NCI-H345 treated with DMSO at 0.1 percent for 48 hours (cell line): ENCODE data around the gene ACSS1.

Experiments
- DNase-seq: peaks from one replicate; lab custom pipeline; 2025; ENCODE audit not compliant: unreplicated experiment; lab: John Stamatoyannopoulos, UW

The ACSS1 gene

DNA sequence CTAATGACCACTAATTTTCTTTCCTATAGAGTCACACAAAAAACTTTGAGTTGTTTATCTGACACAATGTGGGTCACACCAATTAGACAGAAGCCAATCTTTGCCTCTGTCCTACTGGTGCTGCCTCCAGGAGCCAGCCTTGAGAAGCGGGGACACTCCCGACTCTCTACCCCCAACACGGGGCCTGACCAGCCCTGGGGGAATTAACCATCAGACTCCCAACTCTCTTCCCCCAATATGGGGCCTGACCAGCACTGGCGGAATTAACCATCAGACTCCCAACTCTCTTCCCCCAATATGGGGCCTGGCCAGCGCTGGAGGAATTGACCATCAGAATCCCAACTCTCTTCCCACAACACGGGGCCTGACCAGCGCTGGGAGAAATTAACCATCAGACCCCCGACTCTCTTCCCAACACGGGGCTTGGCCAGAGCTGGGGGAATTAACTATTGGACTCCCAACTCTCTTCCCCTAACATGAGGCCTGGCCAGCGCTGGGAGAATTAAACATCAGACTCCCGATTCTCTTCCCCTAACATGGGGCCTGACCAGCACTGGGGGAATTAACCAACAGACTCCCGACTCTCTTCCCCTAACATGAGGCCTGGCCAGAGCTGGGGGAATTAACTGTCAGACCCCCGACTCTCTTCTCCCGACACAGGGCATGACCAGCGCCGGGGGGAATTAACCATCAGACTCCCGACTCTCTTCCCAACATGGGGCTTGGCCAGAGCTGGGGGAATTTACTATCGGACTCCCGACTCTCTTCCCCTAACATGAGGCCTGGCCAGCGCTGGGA lies 96.4 kb downstream of the ACSS1 start:
- no peak for DNase-seq

DNA sequence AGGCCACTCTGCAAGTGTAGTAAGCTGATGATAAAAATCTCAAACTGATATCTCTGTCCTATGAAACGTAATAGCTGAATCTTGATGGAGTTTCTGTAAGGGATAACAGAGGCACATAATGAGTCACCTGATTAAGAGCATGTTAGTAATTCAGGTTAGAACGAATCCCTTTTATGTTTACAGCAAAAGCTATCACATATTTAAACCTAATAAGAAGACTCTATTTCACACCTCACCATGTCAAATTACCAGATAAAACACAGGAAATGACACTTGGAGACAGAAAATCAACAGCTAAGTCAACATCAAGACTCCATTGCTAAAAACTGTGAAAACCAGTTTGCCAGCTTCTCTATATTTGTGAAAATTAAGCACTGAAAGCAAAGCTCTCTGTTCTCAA lies 97.1 kb downstream of the ACSS1 start:
- no peak for DNase-seq

- no peak for DNase-seq
Measured at GRCh38 chr20:24960302-24960801, 97.6 kb downstream of the ACSS1 start.

DNA sequence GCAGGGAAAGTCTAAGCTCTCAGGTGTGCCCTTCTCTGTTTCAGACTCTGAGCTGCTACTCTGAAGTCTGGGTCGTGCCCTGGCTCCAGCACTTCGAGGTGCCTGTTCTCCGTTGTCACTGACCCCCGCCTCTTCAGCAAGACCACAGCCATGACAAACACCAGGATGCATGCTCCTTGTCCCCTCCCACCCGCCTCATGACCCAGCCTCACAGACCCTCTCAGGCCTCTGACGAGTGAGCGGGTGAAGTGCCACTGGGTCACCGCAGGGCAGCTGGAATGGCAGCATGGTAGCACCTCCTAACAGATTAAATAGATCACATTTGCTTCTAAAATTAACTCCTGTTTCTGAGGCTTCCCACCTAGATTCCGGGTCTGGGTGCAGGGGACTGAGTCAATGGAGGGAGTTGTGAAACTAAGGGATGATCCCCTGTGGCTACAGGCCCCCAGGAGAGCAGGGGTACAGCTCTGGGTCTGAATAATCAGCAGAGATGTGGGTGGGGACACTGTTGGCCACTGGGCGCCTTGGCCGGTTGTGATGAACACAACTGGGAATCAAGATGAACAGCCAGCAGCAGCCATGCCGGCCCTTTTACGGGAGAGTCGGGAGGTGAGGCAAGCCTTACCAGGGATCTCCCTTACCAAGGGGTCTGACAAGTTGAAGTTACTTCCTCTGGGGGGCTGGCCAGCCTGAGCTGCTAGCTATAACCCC lies 98.2 kb downstream of the ACSS1 start:
- DNase-seq = no peak

DNA sequence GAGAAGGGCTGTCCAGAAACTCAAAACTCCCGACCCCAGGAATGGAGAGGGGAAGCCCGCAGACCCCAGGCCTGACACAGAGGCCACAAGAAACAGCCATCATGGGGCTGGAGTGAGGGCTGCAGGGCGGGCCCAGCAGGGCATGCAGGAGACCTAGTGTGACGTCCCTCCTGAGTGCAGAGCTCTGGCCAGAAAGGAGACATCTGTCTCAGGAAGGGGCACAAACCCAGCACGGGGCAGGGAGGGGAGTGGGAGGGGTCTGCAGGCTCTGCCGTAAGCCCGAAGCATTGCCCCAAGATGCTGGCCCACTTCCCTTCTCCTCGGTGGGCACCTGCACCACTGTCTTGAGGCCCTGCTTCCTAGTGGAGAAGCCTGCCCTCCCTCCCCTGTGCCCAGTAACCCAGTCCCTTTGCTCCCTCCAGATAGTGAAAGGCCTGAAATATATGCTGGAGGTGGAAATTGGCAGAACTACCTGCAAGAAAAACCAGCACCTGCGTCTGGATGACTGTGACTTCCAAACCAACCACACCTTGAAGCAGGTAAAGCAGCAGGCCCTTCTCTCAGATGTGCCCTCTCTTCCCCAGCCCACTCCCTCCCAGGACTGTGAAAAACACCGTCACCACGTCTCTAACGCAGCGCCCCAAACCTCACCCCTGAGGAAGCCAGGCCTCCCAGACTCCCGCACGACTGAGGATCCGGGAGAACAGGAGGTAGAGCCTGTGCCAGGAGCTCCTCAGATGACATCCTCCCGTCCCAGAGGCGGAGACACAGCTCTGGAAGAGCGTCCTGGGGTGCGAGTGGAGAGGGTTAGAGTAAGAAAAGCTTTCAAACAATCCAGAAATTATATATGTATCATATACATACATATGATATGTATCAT lies 99.2 kb downstream of the ACSS1 start:
- DNase-seq = no peak

- no peak for DNase-seq
Measured at GRCh38 chr20:24957326-24958016, 100.5 kb downstream of the ACSS1 start.
